ENCODE data around the gene GABRB1.

Gene GABRB1

DNA sequence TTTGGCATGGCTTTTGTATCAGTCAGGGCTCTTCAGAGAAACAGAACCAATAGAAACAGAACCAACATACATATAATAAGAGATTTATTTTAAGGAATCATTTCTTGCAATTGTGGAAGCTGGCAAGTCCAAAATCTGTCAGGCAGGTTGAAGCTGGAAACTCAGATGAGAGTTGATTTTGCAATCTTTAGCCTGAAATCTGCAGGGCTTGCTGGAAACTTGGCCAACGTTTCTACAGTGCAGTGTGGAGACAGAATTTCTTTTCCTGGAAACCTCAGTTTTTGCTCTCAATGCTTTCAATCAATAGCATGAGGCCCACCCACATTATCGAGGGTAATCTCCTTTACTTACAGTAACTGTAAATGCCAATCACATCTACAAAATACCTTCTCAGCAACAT is 386.8 kb downstream of the GABRB1 start:
- TF ChIP-seq, protein P1, sequence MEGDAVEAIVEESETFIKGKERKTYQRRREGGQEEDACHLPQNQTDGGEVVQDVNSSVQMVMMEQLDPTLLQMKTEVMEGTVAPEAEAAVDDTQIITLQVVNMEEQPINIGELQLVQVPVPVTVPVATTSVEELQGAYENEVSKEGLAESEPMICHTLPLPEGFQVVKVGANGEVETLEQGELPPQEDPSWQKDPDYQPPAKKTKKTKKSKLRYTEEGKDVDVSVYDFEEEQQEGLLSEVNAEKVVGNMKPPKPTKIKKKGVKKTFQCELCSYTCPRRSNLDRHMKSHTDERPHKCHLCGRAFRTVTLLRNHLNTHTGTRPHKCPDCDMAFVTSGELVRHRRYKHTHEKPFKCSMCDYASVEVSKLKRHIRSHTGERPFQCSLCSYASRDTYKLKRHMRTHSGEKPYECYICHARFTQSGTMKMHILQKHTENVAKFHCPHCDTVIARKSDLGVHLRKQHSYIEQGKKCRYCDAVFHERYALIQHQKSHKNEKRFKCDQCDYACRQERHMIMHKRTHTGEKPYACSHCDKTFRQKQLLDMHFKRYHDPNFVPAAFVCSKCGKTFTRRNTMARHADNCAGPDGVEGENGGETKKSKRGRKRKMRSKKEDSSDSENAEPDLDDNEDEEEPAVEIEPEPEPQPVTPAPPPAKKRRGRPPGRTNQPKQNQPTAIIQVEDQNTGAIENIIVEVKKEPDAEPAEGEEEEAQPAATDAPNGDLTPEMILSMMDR (IDR thresholded peaks at IDR 0.05), result no peak

DNA sequence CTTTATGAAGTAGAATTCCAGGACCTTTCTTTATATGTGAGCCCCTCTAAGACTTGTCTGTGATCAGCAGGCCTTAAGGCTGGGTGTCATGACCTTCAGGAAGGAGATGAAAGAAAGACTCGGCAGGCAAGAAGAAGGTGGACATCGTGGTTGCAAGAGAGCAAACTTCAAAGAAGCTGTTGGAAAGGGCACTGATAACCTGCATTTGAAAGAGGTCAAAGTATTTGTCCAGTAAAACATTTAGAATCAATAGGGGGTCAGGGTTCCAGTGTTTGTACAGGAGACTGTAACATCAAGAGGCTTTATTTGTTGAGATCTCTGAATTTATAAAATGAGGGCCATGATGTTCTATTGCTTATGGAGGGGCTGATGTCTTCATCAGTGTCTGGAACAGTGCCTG is 387.9 kb downstream of the GABRB1 start:
- TF ChIP-seq, protein P1 (IDR thresholded peaks at IDR 0.05), result no peak

DNA sequence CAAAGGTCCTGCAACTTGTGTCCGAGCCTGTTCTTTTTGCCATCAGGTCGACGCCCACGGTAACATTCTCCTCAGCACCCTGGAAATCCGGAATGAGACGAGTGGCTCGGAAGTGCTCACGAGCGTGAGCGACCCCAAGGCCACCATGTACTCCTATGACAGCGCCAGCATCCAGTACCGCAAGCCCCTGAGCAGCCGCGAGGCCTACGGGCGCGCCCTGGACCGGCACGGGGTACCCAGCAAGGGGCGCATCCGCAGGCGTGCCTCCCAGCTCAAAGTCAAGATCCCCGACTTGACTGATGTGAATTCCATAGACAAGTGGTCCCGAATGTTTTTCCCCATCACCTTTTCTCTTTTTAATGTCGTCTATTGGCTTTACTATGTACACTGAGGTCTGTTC is 394.3 kb downstream of the GABRB1 start:
- TF ChIP-seq, protein P1 (IDR thresholded peaks at IDR 0.05), result no peak

DNA sequence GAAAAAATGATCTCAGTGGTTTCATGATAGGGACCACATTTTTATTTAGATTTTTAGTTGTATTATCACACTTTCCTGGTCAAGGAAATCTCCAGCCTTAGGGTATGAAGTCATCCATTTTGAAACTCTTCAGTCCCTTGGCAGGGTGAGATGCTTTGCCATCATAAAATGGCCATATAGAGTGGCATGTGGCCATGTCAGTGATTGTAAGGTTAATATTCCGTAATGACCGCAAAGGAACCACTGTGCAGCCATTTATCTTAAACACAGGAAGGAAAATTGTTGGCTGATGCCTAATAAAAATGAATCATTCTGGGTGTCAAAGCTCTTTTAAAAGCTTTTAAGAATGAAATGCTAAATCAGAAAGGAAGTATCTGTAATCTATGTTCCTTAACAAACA is 396.6 kb downstream of the GABRB1 start:
- TF ChIP-seq, protein P1 (IDR thresholded peaks at IDR 0.05), result no peak

DNA sequence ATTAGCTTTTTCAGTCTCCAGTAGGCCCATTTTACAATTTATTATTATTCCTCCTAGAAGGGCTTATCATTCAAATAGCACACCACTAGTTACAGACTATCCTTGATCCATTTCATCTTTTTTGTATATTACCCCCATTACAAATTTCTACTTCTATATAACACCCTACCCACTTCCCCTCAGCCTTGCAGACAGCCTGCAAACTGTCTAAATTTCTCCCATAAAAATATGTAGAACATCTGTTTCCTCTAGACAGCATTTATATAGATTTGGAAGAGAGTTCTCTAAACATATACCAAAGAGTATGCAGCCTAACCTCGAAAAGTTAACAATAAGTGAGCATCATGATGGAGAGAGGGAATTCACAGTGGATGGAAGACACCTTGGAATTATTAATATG is 401.4 kb downstream of the GABRB1 start:
- TF ChIP-seq, protein P1 (IDR thresholded peaks at IDR 0.05), result no peak

DNA sequence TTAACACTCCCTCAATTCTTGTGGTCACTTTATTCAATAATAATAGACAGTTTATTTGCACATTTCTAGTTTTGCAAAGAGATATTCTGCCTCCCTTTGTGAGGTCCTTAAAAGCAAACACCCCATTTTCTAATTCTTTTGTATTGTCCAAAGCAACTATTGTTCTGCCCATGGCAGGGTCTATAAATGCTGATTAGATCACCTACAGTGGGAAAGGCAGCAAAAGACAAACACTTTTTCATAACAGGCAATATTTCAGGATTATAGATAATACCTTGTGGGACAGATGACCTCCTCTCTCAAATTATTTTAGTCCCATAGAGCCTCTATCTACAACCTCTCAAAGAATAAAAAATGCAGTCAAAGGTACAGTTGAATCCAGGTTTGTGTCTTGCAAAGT is 403.6 kb downstream of the GABRB1 start:
- TF ChIP-seq, protein P1 (IDR thresholded peaks at IDR 0.05), result no peak

DNA sequence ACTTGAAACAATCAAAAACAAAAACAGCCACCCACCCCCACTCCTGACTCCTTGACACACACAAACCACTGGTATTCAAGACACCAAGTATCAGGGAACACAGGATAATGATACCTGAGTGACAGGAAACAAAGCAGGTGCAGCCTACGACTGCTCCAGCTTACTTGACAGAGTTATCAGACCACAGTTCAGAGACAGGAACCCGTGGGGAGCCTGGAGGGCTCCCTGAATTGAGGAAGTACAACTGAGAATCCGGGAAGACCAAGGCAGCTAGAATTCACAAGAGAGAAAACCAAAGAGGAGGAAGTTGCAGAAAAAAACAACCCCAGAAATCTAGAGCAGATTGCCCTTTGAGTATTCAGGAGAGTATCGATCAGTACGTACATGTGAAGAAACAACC is 411.6 kb downstream of the GABRB1 start:
- TF ChIP-seq, protein P1 (IDR thresholded peaks at IDR 0.05), result no peak

DNA sequence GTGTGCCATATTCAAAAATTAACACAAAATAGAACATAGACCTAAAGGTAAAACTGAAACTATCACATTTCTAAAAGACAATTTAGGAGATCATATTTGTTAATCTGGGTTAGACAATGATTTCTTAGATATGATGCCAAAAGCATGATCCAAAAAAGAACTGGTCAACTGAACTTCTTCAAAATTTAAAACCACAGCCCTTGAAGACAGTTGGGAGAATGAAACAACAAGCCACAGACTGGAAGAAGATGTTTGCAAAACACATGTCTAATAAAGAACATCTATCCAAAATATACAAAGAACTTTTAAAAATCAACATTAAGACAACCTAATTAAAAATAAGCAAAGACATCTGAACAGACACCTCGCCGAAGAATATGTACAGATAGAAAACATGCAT is 412.7 kb downstream of the GABRB1 start:
- TF ChIP-seq, protein P1 (IDR thresholded peaks at IDR 0.05), result no peak

All from LNCAP (cell line).